Forelimb muscle (tissue), 1 donor: Measurements from ENCODE around the gene TEX2. TPM values are rescaled to one million over a fixed set of nuclear protein-coding genes. Genes with fewer than 3 reads are reported as not detected.
"Not testable (repeated sequence)": the region's sequence is repeated elsewhere in the genome, so short reads cannot be mapped to it uniquely, and the experiment has no call there.

Experiments
- DNase-seq: peaks from one replicate; pipeline ENCODE4 v3.0.0-alpha.2; 2013; ENCODE audit warnings: low read depth
- polyA plus RNA-seq: library from polyadenylated mRNA; unstranded; fragments of 120-200 nt; gene quantifications from one replicate; pipeline ENCODE4 v1.2.1, GENCODE V29; 2013; ENCODE audit not compliant: insufficient read length

The TEX2 gene
- polyA plus RNA-seq, 1 donor, result 22.2 TPM

DNA sequence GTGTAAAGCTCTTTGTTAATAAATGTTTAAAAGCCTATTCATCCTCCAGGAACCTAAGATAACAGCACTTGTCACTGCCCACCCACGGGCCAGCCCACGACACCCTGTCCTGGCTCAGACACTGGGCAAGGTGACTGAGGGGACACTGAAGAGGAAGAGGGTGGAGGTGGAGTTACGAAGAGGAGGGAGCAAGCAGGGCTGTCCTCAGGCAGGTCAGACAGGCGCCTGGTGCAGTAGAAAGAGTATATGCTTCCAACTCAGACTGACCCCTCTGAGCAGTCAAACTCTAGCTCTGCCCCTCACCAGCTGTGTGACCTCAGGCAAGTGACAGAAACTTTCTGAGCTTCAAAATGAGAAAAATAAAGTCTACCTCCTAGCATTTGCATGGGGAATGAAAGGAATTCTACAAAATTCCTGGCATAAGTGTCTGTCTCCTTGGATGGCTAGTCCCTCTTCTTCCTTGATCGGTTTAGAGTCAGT, 22.8 kb downstream of the TEX2 start:
- DNase-seq, result no peak

DNA sequence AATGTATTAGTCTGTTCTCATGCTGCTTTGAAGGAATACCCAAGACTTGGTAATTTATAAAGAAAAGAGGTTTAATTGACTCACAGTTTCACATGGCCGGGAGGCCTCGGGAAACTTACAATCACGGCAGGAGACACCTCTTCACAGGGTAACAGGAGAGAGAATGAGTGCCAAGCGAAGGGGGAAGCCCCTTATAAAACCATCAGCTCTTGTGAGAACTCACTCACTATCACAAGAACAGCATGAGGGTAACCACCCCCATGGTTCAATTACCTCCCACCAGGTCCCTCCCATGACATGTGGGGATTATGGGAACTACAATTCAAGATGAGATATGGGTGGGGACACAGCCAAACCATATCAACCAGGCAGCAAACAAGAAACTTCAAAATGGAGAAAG, 24.6 kb downstream of the TEX2 start:
- DNase-seq, result not testable (repeated sequence)

DNA sequence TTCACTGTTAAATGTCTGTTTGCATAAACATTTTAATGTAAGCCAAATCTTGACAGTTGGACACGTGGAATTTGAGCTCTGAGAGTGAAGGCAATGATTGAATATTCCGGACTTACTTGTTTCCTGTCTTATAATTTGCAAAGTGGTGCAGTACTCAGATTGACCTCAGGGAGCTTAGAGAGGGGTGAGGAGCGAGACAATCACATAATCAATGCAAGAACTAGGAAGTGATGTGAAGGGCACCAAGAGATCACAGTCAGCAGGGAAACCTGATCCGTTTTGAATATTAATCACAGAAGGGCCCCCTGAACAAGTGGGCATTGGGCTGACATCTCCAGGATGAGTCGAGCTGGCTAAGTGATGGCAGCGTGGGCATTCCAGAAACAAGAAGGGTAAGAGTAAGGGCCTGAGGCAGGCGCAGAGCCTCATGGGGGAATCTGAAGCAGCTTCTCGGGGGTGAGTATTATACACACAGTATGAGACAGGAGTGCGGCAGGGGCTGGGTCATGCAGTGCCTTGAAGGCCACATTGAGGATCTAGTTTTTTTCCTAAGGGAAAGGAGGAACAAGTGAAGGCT, 26.1 kb downstream of the TEX2 start:
- no peak for DNase-seq

DNA sequence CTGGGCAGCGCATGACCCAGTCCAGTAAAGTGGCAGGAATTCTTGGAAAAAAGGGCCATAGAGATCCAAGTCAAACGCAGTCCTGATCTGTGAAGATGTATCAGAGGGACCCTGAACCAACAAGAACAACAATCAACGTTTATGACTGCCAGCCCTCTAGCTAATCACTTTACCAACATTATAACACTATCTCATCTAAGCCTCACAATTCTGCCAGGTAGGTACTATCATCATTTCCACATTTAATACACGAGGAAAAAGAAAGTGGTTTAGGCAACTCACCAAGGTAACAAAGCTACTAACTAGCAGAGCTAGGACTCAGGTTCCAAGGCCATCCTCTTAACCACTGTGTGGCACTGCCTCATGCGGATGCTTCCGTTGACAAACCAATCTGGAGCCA, 28.1 kb downstream of the TEX2 start:
- DNase-seq, result no peak

DNA sequence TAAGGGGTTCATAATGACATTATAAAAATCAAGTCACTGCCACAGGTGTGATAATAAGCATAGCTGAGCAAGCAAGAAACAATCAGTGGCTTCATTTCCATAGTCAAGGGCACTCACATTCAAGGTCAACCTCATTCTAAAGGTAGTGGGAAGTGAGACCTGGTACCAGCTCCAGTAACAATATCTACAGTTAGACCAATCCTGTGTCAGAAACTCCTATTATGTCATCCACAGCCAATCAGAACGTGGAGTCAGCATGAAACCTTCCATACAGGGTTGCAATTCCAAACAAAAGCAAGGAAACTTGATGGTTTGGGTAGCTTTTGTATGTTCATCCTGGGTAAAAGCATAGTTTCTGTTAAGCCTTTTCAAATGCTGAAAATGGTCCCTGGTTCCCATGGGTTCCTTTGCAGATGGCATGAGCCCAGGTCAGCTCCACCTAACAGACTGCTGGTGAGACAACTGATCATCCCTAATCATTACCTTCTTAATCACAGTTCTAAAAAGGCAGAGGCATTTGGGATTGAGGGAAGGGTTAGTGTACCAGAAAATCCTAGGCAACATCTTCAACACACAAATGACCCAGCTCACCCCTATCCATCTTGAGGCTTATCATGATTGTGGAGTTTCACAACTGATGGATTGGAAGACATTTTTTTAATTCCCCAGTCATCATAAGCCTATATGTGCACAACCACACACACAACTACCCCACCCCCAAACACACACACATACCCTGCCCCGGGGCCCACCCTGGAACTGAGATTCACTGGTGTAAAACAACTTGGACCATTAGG, 30.4 kb downstream of the TEX2 start:
- DNase-seq, result no peak

DNA sequence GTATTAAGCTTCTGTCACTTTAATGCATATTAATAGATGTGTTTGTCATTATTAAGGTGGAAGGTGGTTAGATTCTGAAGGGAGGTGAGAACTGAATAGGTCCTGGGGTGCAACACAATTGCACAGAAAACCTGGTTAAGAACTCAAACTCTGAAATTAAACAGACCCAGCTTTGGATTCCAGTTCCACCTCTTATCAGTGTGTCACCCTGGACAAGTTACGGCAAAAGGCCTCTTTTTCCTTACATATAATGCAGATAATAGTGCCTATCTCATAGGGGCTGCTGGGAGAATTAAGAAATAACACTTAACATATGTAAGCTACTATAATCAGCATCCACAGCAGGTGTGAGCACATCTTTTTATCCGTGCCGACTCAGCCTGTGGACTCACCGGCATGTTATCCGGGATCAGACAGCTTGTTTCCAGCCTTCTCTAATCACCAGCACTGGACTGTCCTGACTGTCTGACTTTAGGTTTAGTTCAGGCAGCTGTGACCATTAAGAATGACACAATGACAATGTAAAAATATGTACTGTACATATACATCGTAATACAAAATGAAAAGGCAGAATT, 31.4 kb downstream of the TEX2 start:
- DNase-seq, result no peak

DNA sequence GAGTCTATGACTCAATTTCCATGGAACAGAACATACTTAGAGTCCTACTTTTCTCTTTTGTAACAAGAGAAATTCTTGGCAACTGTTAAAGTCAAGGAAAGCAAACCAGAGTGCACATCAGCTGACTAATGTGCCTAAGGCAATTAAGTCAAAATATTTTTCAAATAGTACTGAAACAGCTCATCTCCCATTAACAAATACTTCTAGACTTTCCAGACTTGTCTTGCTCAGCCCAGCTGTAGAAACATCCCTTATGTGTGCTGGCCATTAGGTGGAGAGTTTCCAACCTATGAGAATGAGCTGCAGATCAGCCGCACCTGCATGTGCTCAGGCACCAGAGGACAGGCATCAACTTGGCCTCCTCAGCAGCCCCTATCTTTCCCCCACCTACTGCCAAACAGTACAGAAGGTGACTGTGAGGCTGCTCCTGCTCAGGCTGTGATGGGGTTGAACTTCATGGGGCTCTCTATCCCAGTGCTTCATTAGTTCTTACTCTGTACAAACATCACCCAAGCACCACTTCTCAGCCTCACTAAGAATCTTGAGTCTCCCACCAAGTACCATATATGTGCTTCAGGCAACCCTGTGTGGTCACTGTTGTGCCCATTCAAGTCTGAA, 32.2 kb downstream of the TEX2 start:
- DNase-seq, result no peak

DNA sequence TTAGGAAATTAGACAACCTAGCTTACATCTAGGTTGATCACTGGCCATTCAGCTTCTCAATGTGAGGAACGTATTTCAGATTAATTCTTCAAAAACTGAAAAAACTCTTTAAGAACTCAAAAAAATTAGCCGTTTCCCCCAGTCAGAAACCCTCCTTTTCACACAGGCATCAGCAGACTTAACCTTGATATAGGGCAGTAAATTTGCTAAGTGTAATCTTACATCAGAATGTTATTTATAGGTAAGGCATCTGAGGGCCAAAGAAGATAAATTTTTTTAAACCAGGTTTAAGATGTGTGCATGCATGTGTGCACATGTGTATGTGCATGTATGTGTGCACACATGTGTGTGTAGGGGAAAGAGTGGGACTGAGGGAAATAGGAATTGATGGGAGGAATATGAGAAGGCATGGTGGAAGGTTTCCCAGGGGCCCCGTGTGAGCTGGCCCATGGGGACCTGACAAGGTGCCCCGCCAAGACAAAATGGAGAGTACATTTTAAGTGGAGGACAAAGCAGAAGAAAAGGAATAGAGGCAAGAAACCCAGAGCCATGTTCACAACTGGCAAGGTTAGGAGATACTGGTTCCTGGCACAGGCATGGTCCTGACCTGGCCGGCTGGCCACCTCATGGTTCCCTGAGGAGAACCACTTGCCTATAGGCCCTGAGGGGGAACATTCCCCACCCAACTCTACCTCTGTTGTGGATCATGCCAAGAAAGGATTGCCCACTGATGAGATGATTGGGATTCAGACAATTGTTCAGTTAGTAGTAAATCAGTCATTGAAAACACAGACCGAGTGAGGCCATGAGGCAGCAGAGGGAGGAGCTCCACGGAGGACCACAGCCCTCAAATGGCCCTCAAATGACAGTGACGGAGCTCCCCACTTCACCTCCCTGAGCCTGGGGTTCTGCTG, 33.0 kb downstream of the TEX2 start:
- DNase-seq, result no peak

DNA sequence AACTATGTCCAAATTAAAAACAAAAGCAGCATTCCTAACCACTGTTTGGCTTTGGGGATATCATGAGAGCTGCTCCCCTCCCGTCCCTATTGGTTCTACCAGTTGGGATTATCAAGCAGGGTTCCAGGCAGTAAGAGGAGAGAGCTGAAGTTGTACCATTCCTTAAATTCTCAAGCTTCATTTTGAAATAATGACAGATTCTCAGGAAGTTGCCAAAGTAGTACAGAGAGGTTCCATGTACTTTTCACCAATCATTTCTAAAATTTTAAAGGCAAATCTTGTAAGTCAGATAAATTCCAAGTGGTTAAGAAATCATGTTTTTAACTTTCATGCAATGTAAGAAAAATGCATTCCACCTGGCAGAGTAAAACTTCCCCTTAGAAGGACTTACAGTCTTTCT, 36.9 kb downstream of the TEX2 start:
- DNase-seq, result no peak

DNA sequence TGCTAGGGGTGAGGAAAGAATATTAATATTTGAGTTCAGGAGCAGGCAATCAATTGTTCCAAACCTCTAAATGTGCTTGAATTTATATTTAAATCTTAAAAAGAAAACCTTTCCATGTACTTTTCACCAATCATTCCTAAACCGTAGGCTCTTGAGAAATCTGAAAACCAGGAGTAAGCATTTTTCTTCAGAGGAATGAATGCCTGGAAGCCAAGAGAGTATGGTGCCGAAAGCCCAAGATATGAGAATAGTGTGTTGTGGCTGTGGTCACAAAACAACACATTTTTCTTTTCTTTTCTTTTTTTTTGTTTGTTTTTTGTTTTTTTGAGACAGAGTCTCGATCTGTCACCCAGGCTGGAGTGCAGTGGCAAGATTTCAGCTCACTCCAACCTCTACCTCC, 37.6 kb downstream of the TEX2 start:
- DNase-seq, result no peak

DNA sequence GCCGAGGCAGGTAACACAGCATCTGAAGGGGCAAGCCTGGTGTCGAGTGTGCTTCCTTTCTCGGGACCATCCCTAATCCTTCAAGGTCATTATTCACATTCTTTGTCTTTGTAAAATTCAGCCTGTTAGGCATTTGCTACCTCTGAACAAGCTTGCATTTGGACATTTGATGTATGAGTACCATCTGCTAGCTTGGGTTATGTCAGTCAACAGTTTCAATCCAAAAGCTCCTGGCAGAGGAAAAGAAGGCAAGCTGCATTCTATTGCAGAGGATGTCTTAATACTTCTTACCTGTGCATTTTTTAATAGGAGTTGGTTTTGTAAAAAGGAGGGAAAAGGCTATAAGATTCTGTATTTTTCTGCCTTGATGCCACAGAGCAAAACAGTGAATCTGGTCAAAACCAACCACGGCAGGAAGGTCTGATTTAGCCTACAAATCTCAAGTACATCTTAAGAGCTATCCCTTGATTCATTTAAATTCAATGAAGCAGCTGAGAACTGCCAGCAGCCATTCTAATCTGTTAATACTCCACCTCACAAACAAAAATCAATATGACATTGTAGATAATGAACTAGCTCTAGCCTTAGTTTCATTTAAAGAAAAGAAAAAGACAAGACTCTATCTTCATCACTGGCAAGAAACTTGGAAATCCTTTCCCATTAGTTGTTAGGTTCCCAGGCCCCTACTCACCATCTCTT, 39.0 kb downstream of the TEX2 start:
- no peak for DNase-seq

DNA sequence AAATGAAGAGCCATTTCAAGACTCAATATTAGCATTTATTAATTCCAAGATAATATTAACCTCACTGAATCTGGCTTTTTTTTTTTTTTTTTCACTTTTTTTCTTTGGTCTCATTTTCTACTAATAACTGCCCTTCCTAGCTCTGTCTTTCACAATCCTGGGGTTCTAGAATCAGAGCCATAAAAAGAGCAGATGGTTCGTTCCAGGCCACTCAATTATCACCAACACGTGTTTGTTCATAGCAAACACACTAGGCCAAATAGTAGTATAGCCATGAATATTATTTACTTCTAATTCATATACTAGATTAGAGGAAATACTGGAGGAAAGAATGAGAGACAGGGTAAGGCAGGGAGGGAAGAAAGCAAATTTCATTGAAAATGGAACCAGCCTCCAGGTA, 39.8 kb downstream of the TEX2 start:
- DNase-seq, result no peak

DNA sequence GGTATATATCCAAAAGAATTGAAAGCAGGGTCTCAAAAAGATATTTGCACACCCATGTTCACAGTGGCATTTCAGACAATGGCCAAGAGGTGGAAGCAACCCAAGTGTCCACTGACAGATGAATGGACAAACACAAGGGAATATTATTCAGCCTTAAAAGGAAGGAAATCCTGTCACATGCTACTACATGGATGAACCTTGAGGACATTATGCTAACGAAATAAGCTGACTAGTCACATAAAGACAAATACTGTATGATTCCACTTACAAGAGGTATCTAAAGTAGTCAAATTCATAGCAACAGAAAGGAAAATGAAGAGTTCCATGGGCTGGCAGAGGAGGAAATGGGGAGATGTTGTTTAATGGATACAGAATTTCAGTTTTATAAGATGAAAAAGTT, 41.4 kb downstream of the TEX2 start:
- DNase-seq, result no peak

DNA sequence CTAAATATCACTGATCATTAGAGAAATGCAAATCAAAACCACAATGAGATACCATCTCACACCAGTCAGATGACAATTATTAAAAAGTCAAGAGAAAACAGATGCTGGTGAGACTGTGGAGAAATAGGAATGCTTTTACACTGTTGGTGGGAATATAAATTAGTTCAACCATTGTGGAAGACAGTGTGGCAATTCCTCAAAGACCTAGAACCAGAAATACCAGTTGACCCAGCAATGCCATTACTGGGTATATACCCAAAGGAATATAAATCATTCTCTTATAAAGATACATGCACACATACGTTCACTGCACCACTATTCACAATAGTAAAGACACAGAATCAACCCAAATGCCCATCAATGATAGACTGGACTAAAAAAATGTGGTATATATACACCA, 42.5 kb downstream of the TEX2 start:
- DNase-seq, result not testable (repeated sequence)

DNA sequence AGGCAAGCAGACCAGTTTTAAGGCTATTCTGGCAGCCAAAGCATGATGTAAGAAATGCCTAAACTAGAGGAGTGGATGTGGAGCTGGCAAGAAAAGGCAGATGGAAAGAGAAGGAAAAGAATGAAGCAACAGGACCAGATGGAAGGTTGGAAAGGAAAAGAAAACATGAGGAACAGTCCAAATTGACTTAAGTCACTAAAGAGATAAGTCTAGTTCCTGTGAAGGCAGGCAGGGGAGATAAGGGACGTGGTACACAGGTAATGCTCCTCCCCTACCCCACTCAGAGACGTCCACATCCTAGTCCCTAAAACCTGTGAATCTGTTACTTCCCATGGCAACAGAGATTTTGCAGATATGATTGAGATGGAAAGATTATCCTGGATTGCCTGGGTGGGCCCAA, 43.5 kb downstream of the TEX2 start:
- no peak for DNase-seq

DNA sequence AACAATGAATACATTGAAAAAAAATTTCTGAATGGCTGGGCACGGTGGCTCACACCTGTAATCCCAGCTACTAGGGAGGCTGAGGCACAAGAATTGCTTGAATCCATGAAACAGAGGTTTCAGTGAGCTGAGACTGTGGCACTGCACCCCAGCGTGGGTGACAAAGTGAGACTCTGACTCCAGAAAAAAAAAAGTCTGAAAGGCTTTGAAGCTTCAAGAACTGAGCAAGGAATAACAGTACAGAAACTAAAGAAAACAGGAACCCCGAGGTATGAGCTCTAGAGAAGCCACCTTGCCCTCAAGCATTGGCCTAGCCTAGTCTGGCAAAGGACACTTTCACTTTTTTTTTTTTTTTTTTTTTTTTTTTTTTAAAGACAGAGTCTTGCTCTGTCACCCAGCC, 45.0 kb downstream of the TEX2 start:
- no peak for DNase-seq

DNA sequence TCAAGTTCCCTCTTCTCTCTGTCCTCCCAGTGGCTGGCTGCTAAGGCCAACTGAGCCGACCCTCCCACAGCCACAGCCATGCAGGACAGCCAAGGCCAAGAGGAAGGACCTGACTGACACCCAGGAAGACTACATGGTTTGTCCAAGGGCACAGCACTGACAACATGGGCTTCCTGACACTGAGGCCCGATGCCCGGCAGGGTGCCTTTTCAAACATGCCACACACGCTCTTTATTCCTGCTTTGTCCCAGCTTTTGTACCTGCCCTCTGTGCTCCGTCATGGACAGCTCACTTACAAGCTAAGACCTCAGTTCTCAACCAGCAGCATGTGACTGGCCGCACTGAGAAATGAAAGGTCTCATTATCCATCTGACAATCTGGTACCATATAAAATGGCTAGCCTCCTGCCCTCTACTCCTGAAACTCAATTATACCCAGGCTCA, 45.8 kb downstream of the TEX2 start:
- no peak for DNase-seq

DNA sequence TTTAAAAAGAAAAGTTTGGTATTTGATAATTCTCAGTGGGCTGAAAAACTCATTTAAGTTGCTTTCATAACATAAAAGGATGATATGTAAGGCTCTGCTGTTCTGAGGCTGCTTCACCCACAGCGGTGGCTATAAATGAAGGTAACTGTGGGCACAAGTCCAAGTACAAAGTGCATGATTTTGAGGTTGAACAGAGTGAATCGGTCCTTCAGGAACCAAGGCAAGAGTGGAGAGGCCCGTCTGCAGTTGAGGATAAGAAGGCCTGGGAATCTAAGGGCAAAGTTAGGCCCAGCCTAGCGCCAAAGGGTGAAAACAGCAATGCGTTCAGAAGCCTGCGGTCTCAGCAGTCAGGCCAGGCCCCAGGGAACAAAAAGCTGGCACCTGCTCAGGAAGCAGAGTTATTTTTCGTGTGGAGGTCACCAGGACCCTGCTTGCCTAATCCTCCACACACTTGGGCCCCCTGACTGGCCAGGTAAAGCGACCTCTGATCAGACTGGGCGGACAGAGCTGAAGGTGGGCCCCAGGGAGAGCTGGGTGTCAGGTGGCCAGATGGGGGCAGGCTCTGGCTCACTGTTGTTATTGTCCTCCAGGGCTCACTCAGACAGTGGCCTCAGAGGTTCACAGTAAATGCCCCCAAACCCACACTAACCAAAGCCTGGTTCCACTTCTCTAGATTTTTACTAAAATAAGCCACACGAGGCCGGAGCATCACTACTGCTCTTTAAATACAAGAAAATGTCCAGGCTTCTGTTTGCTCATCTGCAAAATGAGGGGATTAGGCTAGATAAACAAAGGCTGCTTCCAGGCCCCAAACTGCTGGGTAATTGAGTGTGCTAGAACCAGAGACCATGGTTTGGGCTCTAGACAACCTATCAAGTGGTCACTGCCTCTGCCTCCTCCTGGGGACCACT, 46.5 kb downstream of the TEX2 start:
- no peak for DNase-seq

DNA sequence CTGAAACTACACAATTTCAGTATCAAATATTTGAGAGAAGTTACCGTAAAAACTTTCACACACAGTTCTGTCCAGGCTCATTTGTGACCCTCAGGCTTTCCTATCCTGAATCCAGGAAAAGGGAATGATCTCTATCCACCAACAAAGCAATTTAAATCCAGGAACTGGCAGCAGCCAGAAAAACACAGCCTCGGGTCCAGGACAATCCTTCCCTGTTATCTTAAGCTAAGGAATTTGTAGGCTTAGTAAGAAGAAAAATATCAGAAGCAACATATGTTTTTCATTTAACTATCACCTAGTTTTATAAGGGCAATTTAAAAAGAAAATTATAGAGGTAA, 47.1 kb downstream of the TEX2 start:
- DNase-seq, result no peak

DNA sequence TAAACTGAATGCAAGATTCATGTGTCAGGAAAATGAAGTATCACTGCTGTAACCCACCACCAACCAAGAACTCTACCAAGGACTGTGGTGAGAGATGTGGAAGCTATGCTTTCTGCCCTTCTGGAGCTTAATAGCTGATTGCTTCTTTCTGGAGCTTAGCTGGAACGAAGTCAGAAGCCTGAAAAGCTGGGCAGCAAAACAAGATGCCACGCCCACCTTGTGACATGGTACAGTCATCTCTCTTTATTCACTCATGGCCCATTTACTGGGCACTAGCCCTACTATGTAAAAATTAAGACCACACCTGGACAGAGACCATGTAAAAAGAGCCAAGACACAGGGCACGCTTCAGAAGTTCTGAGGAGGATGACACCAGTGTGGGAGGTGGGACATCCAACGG, 48.1 kb downstream of the TEX2 start:
- DNase-seq, result no peak
